Ovary (tissue), 9 donors: Measurements from ENCODE around the gene MAP6D1. TPM values are rescaled to one million over a fixed set of nuclear protein-coding genes. Genes with fewer than 3 reads are reported as not detected.

Experiments
- DNase-seq, 5 donors: peaks; one replicate each; pipeline ENCODE4 v3.0.0-alpha.2; 2019 to 2020
- H3K27ac ChIP-seq, 2 donors: fragments of 200-600 bp; one replicate each; pipeline versions ENCODE4 v1.5.1 to v1.8.0; 2019 to 2022
- H3K27me3 ChIP-seq: fragments of 200-600 bp; one replicate; pipeline ENCODE4 v1.8.0; 2022
- H3K36me3 ChIP-seq: fragments of 200-600 bp; sonication (generic); one replicate; pipeline ENCODE4 v1.5.1; 2019
- H3K4me1 ChIP-seq: one replicate; pipeline ENCODE4 v1.8.1; 2013; ENCODE audit warnings: mild to moderate bottlenecking, moderate library complexity; ENCODE audit not compliant: insufficient read depth
- H3K4me3 ChIP-seq: fragments of 200-600 bp; sonication (generic); one replicate; pipeline ENCODE4 v1.5.1; 2017
- H3K9me3 ChIP-seq, 2 donors: fragments of 200-600 bp in 1 of 2; sonication (generic) in 1 of 2; one replicate each; pipeline versions ENCODE4 v1.5.1 to v1.8.1; 2013 to 2019; ENCODE audit warnings: mild to moderate bottlenecking in 1 of 2, moderate library complexity in 1 of 2
- CTCF ChIP-seq, 3 donors: fragments of 450-650 bp in 2 of 3; fragments of 200-600 bp in 1 of 3; IDR thresholded peaks; one replicate each; pipeline versions ENCODE4 v1.5.1 to v1.8.0; 2016 to 2022; ENCODE audit warnings: antibody characterized with exemption in 3 of 3, mild to moderate bottlenecking in 1 of 3
- EP300 ChIP-seq: sonication (generic); formaldehyde crosslinking; IDR thresholded peaks from one replicate; pipeline ENCODE4 v1.6.1; 2017; ENCODE audit warnings: antibody characterized with exemption
- POLR2A ChIP-seq: fragments of 450-650 bp; IDR thresholded peaks from one replicate; pipeline ENCODE4 v1.6.1; 2017; ENCODE audit warnings: antibody characterized with exemption, mild to moderate bottlenecking, moderate library complexity
- WGBS, 3 donors: extraction: QIAGEN DNeasy Blood & Tissue Kit in 1 of 3; methylation state at CpG; one replicate each; pipeline versions ENCODE4 v1.1.5 to v1.1.7; 2013 to 2017; 5-methylcytosine and 5-hydroxymethylcytosine counted together
- intact Hi-C, 4 donors: fragments of 100-400 bp; cut with DNase I; formaldehyde crosslinking; loops; one replicate each; pipeline versions ENCODE4 v1.11.0 to v1.15.1; 2022 to 2023
- polyA plus RNA-seq, 2 donors: library from polyadenylated mRNA; stranded (reverse); fragments of 200-250 nt in 1 of 2; fragments of 350-450 nt in 1 of 2; fragmentation: Illumina TruSeq in 1 of 2; extraction: RNeasy Lipid Tissue Mini Kit (QIAGEN cat#74804) in 1 of 2; gene quantifications; one replicate each; pipeline ENCODE4 v1.2.3, GENCODE V29; 2013 to 2014
- total RNA-seq, 7 donors: library from RNA; depleted of rRNA in 2 of 7; stranded (reverse); fragments of >200 nt in 2 of 7; fragmentation: NEBNext Ultra II Directional in 3 of 7; extraction: Animal tissue kit (Norgen Biotek cat#: 25700) in 3 of 7; gene quantifications; one replicate each; pipeline versions ENCODE4 v1.1.0 to v1.2.4, GENCODE V29; 2016 to 2023
- donor health status: DM: no; HTN: no; CAD: no; lungs with moderate emphysema.
- donor health status: DM: no; HTN: no; CAD: no.
- donor health status: Bipolar disorder and iron deficiency.
- donor health status: DM: yes; HTN: yes; CAD: no.
- donor health status: DM: no; HTN: no; CAD: no.
- donor health status: DM: yes; HTN: yes; CAD: no.

Gene MAP6D1
- total and polyA plus RNA-seq, 9 donors: 0.47 to 3.1 (median 1.2) TPM

GRCh38 chr3:183845608-183846288 lies 20.4 kb upstream of the MAP6D1 start:
- Histone ChIP-seq H3K36me3 (no peaks in the 10 kb centered on the region), H3K27ac (no peak overlapping the region)

GRCh38 chr3:183845090-183845489 lies 19.7 kb upstream of the MAP6D1 start:
- no peaks in the 10 kb centered on the region for H3K9me3 ChIP-seq
- intact Hi-C loops: no loop called here
- H3K4me3 ChIP-seq: no peak overlapping the region
- no peaks in the 10 kb centered on the region for H3K4me1 ChIP-seq
- no peak for DNase-seq
- TF ChIP-seq CTCF (IDR thresholded peaks at IDR 0.05) (no peak), POLR2A (no peak), EP300 (no peak)
- H3K27me3 ChIP-seq: no peaks in the 10 kb centered on the region
- no peak overlapping the region for H3K27ac ChIP-seq
- H3K36me3 ChIP-seq: no peaks in the 10 kb centered on the region
- 85 to 87% (median 86%) methylated on average over 4 of the region's 4 CpGs for WGBS, 3 donors

More at GRCh38 chr3:183845608-183846288, 20.4 kb upstream of the MAP6D1 start:
- no peak for DNase-seq
- intact Hi-C loops: no loop called here
- 84 to 85% (median 85%) methylated on average over 13 of the region's 13 CpGs for WGBS, 3 donors
- Histone ChIP-seq H3K4me1 (no peaks in the 10 kb centered on the region), H3K9me3 (no peaks in the 10 kb centered on the region), H3K4me3 (no peak overlapping the region), H3K27me3 (no peaks in the 10 kb centered on the region)
- TF ChIP-seq CTCF (IDR thresholded peaks at IDR 0.05) (no peak), POLR2A (no peak), EP300 (no peak)

GRCh38 chr3:183844606-183845005 lies 19.2 kb upstream of the MAP6D1 start:
- H3K36me3 ChIP-seq: no peaks in the 10 kb centered on the region
- TF ChIP-seq POLR2A (no peak), CTCF (IDR thresholded peaks at IDR 0.05) (no peak), EP300 (no peak)
- H3K9me3 ChIP-seq: no peaks in the 10 kb centered on the region
- H3K4me3 ChIP-seq: no peak overlapping the region
- no peak for DNase-seq
- WGBS, 3 donors: 36 to 43% (median 37%) methylated on average over 2 of the region's 2 CpGs
- intact Hi-C loops: no loop called here
- H3K4me1 ChIP-seq: no peaks in the 10 kb centered on the region
- no peaks in the 10 kb centered on the region for H3K27me3 ChIP-seq
- no peak overlapping the region for H3K27ac ChIP-seq

GRCh38 chr3:183839751-183840150 lies 14.4 kb upstream of the MAP6D1 start:
- TF ChIP-seq EP300 (no peak), CTCF (IDR thresholded peaks at IDR 0.05) (no peak), POLR2A (no peak)
- 94 to 97% (median 96%) methylated on average over 4 of the region's 4 CpGs for WGBS, 3 donors
- Histone ChIP-seq H3K4me3 (no peak overlapping the region), H3K36me3 (no peaks in the 10 kb centered on the region), H3K27ac (no peak overlapping the region), H3K4me1 (no peaks in the 10 kb centered on the region), H3K27me3 (no peaks in the 10 kb centered on the region), H3K9me3 (no peaks in the 10 kb centered on the region)
- intact Hi-C loops: no loop called here
- no peak for DNase-seq
